ENCODE results near the gene NABP2. TPM values are rescaled to one million over a fixed set of nuclear protein-coding genes. Genes with fewer than 3 reads are reported as not detected.

NABP2 gene
- total and polyA plus RNA-seq, 10 of the 15 experiments (the other 5 are each of a cell fraction or from before 2014, with no cell fraction given) = 20.7 to 97.9 (median 60.9) TPM

GRCh38 chr12:56220611-56221231 is 3.4 kb upstream of the NABP2 start (continued):
- TF ChIP-seq E4F1 (IDR thresholded peaks at IDR 0.05; ENCODE audit: borderline replicate concordance, partially characterized antibody) = no peak
- no peak for TF ChIP-seq IRF3 (IDR thresholded peaks at IDR 0.05)
- no peak for TF ChIP-seq ZBED1 (IDR thresholded peaks at IDR 0.05; ENCODE audit: borderline replicate concordance)
- TF ChIP-seq SRF (IDR thresholded peaks at IDR 0.05; ENCODE audit: low read depth in 2 of 2, low read length in 2 of 2) = no peak
- TF ChIP-seq ELK1 (IDR thresholded peaks at IDR 0.05; ENCODE audit: low read depth, low read length) = no peak
- no peak for TF ChIP-seq BHLHE40 (IDR thresholded peaks at IDR 0.05; ENCODE audit: borderline replicate concordance in 1 of 2, low read depth in 2 of 2, low read length in 1 of 2)
- no peak for TF ChIP-seq E2F4 (IDR thresholded peaks at IDR 0.05; ENCODE audit: low read depth, low read length)
- no peak for TF ChIP-seq TBL1XR1 (IDR thresholded peaks at IDR 0.05; ENCODE audit: low read depth, low read length)

Data from GM12878 (cell line).